Fibroblast of peridontal ligament (primary cell): ENCODE data around the gene AMER2.
"Not testable (repeated sequence)": the region's sequence is repeated elsewhere in the genome, so short reads cannot be mapped to it uniquely, and the experiment has no call there.

ENCODE experiments used
- DNase-seq: peaks from one replicate; pipeline ENCODE4 v3.0.0-alpha.2; 2010; ENCODE audit errors: extremely low read depth

The AMER2 gene

DNA sequence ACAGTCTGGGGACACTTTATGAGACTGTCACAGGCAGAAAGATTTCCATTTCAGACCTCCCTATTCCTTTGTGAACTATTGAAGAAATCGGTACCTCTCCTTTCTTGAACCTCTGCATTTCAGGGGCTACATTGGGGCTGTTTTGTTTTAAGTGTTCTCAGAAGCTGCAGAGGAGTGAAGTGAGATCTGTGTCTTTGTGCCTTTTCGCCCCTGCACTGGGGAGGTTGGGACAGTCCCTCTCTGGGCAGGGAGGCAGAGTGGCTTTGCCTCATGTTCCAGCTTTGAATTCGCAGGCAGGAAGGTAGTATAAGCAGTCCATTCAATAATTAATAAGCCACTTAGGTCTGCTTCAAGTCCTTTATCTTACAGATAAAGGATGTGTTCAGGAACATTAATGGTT is 9.5 kb upstream of the AMER2 start:
- DNase-seq: no peak

DNA sequence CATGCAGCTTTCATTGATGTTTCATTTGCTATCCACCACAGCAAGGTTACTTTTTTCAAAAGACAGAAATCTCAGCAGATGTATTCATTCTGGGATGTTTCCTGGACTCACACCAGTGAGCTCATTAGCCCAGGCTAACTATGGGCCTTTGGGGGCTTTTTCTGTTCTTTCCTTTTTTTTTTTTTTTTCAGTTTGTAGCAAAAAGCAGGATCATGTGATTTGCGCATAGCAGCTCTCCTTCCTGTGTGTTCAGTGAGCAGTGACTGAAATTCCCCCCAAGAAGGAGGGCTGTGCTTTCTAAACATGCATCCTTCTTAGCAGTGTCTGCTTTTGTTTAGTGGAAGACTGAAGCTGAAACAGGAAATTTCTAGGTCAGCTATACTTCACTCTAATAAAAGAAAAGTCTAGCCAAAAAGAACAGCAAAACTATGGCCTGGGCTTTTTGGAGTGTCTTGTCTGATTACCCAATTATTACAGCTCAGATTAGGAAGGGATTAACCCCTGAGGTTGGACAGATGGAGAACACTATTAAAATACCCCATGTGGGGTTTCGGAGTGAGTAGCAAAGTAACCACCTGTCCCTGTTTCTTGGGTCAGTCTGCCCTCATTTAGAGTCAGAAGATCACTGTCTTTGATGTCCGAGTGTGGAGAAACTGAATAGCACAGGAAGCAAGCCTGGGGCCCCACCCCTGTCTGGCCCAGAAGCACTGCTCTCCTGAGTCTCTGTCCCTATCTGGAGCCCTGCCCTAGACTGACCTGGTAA is 8.9 kb upstream of the AMER2 start:
- DNase-seq: no peak

DNA sequence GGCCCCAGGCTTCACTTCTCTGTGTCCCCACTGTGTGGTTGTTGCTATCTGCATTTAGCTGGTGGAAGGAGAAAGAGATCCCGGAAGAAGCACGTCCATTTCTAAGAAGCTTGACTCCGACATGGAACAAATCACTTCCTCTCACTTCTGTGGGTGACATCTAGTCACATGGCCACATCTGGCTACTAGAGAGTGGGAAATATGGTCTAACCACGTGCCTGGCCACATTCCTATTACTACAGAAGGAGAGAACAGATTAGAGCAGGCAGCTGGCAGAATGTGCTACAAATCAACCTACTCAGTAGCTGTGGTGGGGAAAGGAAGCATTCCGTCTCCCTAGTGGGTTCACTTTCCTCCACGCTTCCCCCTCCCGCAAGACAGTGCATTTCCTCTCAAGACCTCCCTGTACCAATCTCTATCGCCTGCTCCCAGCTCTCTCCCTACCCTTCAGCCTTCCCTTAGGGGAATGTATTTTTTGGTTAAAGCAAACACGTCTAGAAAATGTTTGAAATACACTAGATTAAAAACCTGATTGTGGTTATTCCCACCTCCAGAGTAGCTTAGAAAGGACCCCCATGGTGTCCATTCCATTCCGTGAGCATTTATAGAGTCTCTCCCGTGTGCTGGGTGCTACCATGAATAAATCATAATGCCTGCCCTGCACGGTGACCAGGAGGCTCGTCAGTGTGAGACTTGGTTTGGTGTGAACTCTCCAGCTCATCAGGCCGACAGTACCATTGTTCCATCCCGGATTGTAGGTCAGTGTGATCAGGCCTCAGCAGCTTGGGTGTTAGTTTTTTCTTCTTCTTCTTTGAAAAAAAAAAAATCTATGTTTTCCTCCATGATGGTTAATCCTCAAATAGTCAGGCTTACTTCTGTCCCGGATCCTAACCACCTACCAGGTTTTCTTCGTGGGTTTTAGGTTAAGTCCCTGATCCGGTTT is 8.0 kb upstream of the AMER2 start:
- DNase-seq: no peak

DNA sequence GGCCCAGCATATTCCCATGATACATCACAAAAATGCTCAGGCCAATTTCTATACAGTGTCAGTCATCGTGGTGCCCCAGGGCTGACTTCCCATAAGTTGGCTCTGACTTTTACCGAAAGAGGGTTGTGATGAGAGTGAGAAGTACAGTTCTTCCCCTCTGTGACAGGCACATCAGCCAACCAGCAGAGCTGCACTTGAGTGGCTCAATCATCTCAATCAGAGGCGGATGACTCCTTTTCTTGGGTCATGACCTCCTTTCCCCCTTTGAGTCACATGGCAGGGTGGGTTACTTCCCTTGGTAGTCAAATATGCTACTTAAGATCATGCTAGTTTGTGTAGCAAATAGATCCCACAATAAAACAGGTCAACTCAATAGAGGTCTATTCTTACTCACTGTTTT is 6.9 kb upstream of the AMER2 start:
- DNase-seq: no peak

DNA sequence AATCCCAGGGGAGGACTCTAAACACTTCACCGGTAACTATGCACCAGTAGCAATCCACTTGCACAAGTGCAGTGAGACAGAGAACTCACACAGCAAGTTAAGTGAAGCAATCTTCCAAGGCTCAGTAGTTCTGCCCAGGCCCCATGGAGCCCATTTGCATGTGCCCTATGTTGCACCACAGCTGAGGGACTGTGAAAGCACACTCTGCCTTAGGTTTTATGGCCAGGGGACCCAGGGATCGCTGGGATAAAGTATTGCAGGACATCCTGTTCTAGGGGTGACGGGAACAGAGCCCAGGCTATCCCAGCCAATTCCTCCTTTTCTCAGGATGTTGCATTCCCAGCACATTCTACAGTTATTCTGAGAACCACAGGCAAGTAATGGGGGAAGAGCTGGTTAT is 6.0 kb upstream of the AMER2 start:
- no peak for DNase-seq

DNA sequence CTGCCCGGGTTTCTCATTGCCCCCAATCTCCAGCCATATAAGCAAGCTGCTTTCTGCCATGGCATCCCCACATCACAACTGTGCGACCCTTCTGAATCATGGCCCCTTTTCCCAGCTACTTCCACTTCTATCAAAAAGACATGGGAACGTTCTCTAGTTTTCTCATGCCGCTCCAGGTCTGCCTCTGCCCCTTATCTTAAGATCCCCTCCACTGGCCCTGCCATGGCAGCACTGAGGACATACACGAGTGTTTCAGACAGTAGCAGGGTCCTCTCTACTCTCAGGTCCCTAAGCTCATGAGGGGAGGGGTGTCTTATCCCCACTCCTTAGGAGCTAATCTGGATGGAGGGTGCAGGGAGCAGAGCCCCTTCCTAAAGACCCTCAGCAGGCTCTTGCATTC is 5.5 kb upstream of the AMER2 start:
- no peak for DNase-seq

DNA sequence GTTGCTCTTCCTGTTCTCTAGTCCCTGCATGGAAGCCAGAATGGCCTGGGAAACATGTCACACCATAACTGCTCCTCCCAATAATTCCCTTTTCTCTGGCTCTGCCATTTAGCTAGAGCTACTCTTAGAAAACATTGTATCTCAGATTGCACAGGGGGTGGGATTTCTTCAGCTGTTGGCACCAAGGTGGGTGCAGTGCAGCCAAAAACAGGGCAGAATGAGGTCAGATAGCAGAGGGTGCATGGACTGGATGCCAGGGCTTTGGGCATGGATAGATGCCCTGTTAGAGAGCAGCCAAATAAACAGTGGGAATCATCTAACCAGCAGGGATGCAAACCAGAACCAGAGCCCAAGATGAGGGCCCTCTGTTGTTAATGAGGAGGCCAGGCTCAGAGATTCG is 4.9 kb upstream of the AMER2 start:
- no peak for DNase-seq

DNA sequence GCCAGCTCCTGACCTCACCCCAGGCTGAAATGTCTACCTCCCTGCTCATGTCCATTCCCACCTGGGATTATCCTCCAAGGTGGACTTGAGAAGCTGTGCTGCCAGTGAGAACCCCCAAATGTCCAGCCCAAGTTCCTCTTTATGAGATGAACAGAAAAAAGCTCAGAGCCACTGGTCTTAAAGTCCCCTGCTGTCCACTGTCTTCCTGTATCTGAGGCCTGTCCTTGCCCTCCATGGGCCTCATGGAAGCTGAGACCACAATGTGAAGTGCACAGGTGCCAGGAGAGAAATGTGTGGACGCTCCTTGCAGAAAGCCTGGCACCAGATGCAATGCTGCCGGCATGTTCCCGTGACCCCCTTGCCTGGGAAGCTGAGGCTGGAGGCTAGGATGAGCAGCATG is 3.3 kb upstream of the AMER2 start:
- DNase-seq: no peak

DNA sequence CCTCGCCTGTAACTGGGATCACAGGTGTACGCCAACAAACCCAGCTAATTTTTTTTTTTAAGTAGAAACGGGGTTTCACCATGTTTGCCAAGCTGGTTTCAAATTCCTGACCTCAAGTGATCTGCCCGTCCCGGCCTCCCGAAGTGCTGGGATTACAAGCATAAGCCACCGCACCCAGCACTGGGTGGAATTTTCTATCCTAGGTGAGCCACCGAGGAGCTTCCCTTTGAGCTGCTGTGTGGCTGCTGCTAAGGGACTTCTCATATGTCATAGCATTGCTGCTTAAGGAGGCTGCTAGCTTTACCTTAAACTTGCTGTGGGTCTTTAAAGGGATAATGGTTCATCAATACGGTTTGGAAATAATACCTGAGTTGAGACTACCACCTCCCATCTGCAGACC is 2.9 kb upstream of the AMER2 start:
- DNase-seq: no peak

DNA sequence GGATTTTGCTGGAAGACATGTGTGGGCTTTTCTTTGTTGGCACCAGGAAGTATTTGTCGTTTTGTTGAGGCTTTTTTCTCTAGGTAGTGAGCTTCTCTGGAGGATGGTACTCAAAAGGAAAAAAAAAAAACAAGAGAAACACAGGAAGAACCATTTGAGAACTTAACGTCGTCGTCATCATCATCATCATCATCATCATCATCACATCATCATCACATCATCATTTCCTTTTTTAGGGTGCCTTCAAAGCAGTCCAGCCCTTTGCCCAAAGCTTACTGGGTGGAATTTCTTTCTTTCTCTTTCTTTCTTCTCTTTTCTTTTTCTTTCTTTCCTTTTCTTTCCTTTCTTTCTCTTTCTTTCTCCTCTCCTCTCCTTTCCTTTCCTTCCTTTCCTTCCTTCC is 2.2 kb upstream of the AMER2 start:
- no peak for DNase-seq

DNA sequence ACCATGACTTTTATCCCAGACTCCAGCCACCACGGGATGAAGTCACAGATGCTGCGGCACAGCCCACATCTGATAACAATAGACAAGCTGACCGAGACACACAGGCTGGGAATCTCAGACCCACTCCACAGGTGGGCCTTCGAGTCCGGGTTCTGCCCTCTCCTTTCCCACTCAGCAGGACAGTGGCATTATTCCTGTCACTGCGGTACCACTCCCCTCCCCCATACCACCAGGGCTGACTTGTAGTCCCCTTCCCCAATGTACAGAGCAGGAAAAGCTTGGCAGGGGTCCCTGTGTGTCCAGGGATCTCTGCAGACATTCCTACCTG is 179 bp upstream of the AMER2 start:
- DNase-seq: no peak

DNA sequence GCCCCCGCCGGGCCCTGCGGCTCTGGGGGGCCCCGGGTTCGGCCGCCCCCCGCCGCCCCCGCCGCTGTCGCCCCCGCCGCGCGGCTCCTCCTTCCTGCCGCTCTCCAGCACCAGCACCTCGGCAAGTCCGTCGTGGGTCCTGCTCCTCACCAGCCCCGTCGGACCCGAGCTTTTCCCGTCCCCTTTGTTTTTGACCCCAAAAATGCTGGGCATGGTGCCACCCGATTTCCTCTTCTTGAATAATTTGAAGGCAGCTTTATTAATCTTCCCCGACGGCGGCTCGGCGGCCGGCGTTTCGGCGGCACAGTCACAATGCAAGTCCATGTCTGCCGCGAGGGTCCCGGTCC is 945 bp downstream of the AMER2 start:
- no peak for DNase-seq

DNA sequence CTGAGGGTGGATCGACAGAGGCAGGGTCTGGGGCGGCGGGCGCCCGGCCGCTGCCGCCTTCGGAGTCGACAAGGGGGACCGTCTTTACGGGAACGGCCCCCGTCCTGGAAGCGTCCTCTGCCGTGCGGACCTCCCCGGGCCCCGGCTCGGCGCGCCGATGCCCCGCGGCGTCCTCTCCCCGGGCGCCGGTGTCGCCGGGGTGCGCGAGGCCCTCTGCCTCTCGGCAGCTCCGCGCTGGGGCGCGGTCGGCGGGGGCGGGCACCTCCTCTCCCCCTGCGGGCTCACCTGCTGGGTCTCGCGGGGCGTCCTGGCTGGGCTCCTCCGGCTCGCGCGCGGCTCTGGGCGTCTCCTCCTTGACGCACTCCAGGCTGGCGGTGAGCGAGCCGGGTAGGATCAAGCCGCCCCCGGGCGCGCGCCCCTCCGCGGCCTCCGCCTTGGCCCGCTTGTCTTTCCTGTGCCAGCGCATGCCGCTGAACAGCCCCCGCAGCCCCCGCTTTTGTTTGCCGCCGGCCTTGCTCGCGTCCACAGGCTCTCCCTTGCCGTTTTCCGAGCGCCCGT is 1.5 kb downstream of the AMER2 start:
- no peak for DNase-seq

DNA sequence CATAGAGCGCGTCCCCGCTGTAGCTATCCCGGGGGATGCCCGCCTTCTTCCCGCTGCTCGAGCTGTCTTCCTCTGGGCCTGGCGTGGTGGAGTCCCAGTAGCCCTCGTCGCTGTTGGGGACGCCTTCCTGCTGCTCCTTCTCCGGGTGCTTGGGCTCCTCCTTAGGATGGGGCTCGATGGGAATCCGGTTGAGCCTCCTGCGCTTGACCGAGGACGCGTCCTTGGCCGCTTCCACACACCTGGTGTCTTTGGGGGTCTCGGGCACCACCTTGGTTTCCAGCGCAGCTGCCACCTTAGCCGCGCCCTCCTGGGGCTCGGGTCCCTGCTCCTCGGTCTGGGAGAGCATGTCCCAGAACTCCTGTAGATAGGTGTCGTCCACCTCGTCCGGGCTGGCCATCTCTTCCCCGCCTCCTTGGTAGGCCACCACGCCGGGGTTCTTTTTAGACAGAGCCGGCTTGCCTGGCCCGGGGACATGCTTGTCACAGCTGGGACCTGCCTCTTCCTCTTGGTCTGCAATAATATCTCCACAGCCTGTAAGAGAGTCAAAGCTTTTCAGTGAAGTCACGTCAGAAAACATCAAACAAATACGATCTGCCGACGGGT is 2.0 kb downstream of the AMER2 start:
- DNase-seq: no peak

DNA sequence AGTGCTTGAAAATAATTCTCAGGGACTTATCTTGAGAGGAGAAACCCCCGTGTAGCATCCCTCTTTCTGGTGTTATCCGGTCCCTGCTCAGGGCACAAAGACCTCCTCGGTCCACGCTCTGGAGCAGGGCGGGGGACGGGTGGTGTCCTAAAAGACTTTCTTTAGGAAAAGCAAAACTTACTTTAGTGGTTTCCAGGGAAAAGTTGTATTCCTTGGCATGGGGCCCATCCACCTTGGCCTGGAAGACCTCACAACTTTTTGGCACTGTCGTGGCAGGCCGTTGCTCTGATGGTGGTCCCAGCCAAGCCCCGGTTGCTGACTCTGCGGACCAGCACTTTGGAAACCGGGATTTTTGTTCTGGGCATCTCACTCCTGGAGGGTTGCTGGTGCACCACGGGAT is 2.7 kb downstream of the AMER2 start:
- DNase-seq: no peak

DNA sequence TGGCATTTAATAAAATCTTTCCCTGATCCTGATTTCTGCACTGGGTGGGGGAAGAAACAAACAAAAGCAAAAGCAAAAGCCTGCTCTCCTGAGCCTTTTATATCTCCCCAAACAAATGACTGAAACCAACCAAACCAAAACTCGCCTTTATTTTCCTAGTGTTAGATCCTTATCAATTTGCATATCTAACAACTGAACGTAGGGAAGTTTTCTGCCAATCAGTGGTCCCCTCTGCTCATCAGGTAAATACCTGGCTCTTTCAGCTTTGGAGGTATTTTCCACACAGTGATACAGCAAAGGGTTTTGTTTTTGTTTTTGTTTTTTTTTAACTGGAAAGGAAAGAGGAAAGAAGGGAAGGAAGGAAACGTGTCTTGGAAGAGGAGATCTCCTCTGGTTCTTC is 3.3 kb downstream of the AMER2 start:
- DNase-seq: no peak

DNA sequence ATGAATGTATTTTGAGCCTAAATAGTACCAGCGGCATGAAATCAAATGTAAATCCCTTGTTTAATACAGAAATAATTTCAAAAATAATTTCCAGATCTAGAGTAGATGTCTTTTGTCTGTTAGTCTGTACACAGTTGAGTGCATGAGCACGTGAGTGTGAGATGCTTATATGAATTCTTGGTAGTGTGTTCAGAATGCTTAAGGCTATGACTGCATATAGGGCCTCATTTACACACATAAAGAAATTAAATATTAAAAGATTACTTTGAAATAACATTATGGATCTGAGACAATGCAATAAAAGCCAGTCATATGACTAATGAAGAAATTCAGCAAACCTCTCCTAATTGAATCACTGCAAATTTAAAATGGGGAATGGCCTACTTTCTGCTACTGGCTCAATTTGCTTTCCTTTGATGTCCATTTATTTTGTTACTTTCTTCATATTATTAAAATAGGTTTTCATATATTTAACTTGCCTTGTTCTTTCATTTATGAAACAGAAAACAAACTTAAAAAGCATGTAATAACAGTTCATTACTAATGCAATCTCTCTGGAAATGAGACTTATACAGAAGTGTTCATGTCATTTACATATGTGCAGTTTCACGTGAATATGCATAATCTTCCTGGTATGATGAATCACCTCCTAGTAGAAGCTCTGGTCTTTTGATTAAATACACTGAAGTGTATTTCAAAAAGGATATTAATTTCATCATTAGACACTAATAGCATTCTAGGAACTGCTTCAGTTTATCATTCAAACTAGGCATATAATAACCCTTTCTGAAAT is 4.5 kb downstream of the AMER2 start:
- no peak for DNase-seq

DNA sequence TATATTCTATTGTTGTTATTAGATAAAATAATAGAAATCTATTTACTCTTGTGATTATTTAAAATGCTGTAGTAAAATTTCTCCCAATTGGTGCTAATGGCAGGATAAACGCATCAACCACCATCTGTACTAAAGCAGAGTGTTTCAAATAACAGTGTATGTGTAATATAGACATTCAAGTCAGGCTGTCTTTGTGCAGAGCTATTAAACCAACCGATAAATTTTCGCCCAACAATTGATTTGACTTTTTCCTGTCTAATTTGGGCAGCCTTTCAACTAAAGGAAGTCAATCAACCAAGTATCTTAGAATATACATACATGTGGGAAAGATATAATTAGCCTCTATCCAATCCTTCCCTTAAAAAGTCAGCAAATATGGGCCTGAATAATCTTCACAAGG is 5.8 kb downstream of the AMER2 start:
- no peak for DNase-seq

DNA sequence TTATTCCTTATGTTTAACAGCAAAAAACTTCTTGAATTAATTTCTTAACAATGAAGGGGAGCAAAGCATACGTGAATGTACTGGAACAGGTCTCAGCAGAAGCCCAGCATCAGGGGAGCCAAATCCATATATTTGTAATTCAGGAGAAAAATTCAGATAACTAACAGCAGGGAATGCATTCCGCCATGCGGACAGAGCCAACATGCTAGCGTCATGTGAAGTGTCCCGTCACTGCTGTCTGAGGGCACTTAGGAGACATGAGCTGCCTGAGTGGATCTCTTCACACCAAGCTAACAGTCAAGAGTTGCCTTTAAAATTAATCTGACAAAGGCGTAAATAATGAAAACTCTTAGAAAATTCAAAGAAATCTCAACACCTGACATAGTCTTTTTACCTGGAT is 6.4 kb downstream of the AMER2 start:
- DNase-seq: no peak

DNA sequence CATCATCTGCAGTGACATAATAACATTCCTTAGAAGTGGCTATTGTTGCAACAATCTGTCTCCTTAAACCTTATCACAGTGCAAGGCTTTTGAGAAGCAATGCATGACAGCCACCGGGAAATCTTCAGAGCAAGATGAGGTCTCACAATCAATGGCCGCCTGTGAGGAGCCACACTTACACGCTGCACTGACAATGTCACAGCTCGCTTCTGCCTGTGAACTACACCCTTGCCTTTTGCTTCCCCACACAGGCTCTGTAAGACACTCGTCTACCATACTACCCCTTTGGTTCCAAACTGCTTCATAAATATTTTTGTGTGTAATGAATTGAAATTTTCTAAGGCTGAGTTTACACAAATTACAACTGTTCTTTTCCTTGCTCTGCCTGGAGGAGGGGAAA is 6.9 kb downstream of the AMER2 start:
- DNase-seq: not testable (repeated sequence)

DNA sequence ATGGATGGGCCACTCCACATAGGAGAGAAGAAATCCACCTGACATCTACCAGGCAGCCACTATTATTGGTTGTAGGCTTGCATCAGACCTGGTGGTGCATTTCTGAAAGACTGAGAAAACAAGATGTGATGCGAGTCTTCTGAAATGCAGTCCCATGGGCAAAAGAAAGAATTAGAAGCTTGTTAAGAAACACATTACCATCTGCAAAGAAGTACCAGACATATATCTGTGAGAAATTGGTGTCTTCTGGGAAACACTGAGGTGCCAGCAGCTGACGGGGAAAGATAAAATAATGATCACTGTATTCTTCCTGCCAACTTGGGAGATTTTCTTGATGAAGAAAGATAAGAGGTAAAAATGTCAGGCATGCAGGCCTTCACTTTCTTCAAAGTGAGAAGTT is 14.4 kb downstream of the AMER2 start:
- DNase-seq: no peak

DNA sequence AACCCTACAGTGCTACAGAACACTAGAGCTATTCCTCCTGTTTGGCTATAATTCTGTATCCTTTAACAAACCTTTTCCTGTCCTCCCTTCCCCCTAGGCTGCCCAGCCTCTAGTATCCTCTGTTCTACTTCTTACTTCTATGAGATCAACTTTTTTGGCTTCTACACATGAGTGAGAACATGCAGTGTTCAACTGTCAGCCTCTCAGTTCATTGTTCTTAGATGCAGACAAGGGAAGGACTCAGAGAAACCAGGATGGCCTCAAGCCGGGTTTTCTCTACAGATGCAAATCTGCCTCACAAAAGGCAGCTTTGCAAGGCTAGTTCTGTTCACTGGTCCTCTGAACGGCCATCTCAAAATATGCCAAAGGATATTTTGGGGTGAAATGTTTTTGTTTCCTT is 18.4 kb downstream of the AMER2 start:
- no peak for DNase-seq
